Measurements from ENCODE around the gene PPP2R2C. TPM values are rescaled to one million over a fixed set of nuclear protein-coding genes. Genes with fewer than 3 reads are reported as not detected.

Gene PPP2R2C
- total RNA-seq, 1 experiment from 2014 or later: 9.5 TPM

GRCh38 chr4:6322067-6322760, 150.2 kb downstream of the PPP2R2C start:
- H3K9ac ChIP-seq (ENCODE audit: low read length): no peak overlapping the region
- no peak overlapping the region for H2AFZ ChIP-seq (ENCODE audit: low read length)
- H3K4me1 ChIP-seq (ENCODE audit: insufficient read depth, low read length): peaks cover 27% of the 10 kb centered on the region
- H3K4me3 ChIP-seq (ENCODE audit: low read length): no peak overlapping the region
- H3K9me2 ChIP-seq (replicated peaks; ENCODE audit: low read length): no peaks in the 10 kb centered on the region
- H3K27me3 ChIP-seq (ENCODE audit: low read length): no peaks in the 10 kb centered on the region
- BruUV-seq (replicated peaks): no TSS peak
- H3K79me2 ChIP-seq (ENCODE audit: low read length): no peaks in the 10 kb centered on the region
- H3F3A ChIP-seq (ENCODE audit: low read length, unreplicated experiment): no peaks in the 10 kb centered on the region
- CTCF ChIA-PET: no interaction called here
- H4K20me1 ChIP-seq (ENCODE audit: low read length): no peaks in the 10 kb centered on the region
- intact Hi-C loops (cut with micrococcal nuclease): no loop called here
- DNase-seq (no peak), ATAC-seq (no peak)
- TF ChIP-seq, protein P1, sequence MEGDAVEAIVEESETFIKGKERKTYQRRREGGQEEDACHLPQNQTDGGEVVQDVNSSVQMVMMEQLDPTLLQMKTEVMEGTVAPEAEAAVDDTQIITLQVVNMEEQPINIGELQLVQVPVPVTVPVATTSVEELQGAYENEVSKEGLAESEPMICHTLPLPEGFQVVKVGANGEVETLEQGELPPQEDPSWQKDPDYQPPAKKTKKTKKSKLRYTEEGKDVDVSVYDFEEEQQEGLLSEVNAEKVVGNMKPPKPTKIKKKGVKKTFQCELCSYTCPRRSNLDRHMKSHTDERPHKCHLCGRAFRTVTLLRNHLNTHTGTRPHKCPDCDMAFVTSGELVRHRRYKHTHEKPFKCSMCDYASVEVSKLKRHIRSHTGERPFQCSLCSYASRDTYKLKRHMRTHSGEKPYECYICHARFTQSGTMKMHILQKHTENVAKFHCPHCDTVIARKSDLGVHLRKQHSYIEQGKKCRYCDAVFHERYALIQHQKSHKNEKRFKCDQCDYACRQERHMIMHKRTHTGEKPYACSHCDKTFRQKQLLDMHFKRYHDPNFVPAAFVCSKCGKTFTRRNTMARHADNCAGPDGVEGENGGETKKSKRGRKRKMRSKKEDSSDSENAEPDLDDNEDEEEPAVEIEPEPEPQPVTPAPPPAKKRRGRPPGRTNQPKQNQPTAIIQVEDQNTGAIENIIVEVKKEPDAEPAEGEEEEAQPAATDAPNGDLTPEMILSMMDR (conservative IDR thresholded peaks at IDR 0.05; ENCODE audit: low read depth, low read length): no peak
- TF ChIP-seq EZH2 (IDR thresholded peaks at IDR 0.05; ENCODE audit: low read length, unreplicated experiment): no peak
- no peak for TF ChIP-seq EZH2phosphoT487 (IDR thresholded peaks at IDR 0.05; ENCODE audit: borderline replicate concordance, low read length)
- no peak overlapping the region for H3K27ac ChIP-seq (ENCODE audit: low read length)
- POLR2A ChIA-PET (ENCODE audit: unreplicated experiment): no interaction called here
- H3K9me3 ChIP-seq (ENCODE audit: low read length): no peaks in the 10 kb centered on the region
- no peaks in the 10 kb centered on the region for H3K36me3 ChIP-seq (ENCODE audit: low read depth, low read length)
- H3K4me2 ChIP-seq (ENCODE audit: low read length): no peak overlapping the region

GRCh38 chr4:6321361-6321760, 151.1 kb downstream of the PPP2R2C start:
- TF ChIP-seq, protein P1 (conservative IDR thresholded peaks at IDR 0.05; ENCODE audit: low read depth, low read length): no peak
- no peak for TF ChIP-seq EZH2phosphoT487 (IDR thresholded peaks at IDR 0.05; ENCODE audit: borderline replicate concordance, low read length)
- no peak for TF ChIP-seq EZH2 (IDR thresholded peaks at IDR 0.05; ENCODE audit: low read length, unreplicated experiment)
- no peak overlapping the region for H3K4me3 ChIP-seq (ENCODE audit: low read length)
- no peak overlapping the region for H3K4me2 ChIP-seq (ENCODE audit: low read length)
- DNase-seq (no peak), ATAC-seq (no peak)
- H3K27me3 ChIP-seq (ENCODE audit: low read length): no peaks in the 10 kb centered on the region
- H3K79me2 ChIP-seq (ENCODE audit: low read length): no peaks in the 10 kb centered on the region
- H3K4me1 ChIP-seq (ENCODE audit: insufficient read depth, low read length): peaks cover 22% of the 10 kb centered on the region
- POLR2A ChIA-PET (ENCODE audit: unreplicated experiment): no interaction called here
- no peaks in the 10 kb centered on the region for H3F3A ChIP-seq (ENCODE audit: low read length, unreplicated experiment)
- CTCF ChIA-PET: no interaction called here
- no peaks in the 10 kb centered on the region for H3K9me3 ChIP-seq (ENCODE audit: low read length)
- no peaks in the 10 kb centered on the region for H3K9me2 ChIP-seq (replicated peaks; ENCODE audit: low read length)
- no peak overlapping the region for H2AFZ ChIP-seq (ENCODE audit: low read length)
- no peak overlapping the region for H3K9ac ChIP-seq (ENCODE audit: low read length)
- BruUV-seq (replicated peaks): no TSS peak
- intact Hi-C loops (cut with micrococcal nuclease): no loop called here
- no peak overlapping the region for H3K27ac ChIP-seq (ENCODE audit: low read length)
- no peaks in the 10 kb centered on the region for H3K36me3 ChIP-seq (ENCODE audit: low read depth, low read length)
- no peaks in the 10 kb centered on the region for H4K20me1 ChIP-seq (ENCODE audit: low read length)

GRCh38 chr4:6320663-6321062, 151.8 kb downstream of the PPP2R2C start:
- Histone ChIP-seq H3K4me3 (ENCODE audit: low read length) (no peak overlapping the region), H3K9ac (ENCODE audit: low read length) (no peak overlapping the region), H4K20me1 (ENCODE audit: low read length) (no peaks in the 10 kb centered on the region), H3K27ac (ENCODE audit: low read length) (no peak overlapping the region), H3K79me2 (ENCODE audit: low read length) (no peaks in the 10 kb centered on the region), H3F3A (ENCODE audit: low read length, unreplicated experiment) (no peaks in the 10 kb centered on the region), H3K36me3 (ENCODE audit: low read depth, low read length) (no peaks in the 10 kb centered on the region), H3K4me2 (ENCODE audit: low read length) (no peak overlapping the region), H3K4me1 (ENCODE audit: insufficient read depth, low read length) (peaks cover 22% of the 10 kb centered on the region), H3K27me3 (ENCODE audit: low read length) (no peaks in the 10 kb centered on the region), H2AFZ (ENCODE audit: low read length) (no peak overlapping the region), H3K9me2 (replicated peaks; ENCODE audit: low read length) (no peaks in the 10 kb centered on the region), H3K9me3 (ENCODE audit: low read length) (no peaks in the 10 kb centered on the region)
- intact Hi-C loops (cut with micrococcal nuclease): no loop called here
- no peak for TF ChIP-seq EZH2 (IDR thresholded peaks at IDR 0.05; ENCODE audit: low read length, unreplicated experiment)
- TF ChIP-seq, protein P1 (conservative IDR thresholded peaks at IDR 0.05; ENCODE audit: low read depth, low read length): no peak
- TF ChIP-seq EZH2phosphoT487 (IDR thresholded peaks at IDR 0.05; ENCODE audit: borderline replicate concordance, low read length): no peak
- ChIA-PET CTCF (interaction anchor here (0.6 kb wide), 1 partner anchor 22 kb away, joined by 4 read pairs; no protein-coding TSS in a partner anchor), POLR2A (ENCODE audit: unreplicated experiment) (no interaction called here)
- no peak for DNase-seq
- no peak for ATAC-seq
- BruUV-seq (replicated peaks): no TSS peak

Data from PC-3 (cell line).